Bronchial epithelial cell (primary cell): ENCODE data around the gene PYROXD2. TPM values are rescaled to one million over a fixed set of nuclear protein-coding genes. Genes with fewer than 3 reads are reported as not detected.

ENCODE experiments used
- DNase-seq: peaks from one replicate; pipeline ENCODE4 v3.0.0-alpha.2; 2010; ENCODE audit warnings: low read depth
- FAIRE-seq: peaks from 2 replicates; lab custom pipeline; 2011; peaks lifted over from hg19 to GRCh38; lab: Jason Lieb, UNC
- H3K27me3 ChIP-seq: 2 replicates; pipeline ENCODE4 v1.5.1; 2011; ENCODE audit warnings: low read length; ENCODE audit not compliant: control insufficient read depth, insufficient read depth
- H3K36me3 ChIP-seq: 2 replicates; pipeline ENCODE4 v1.5.1; 2011; ENCODE audit warnings: low read length; ENCODE audit not compliant: control insufficient read depth, insufficient read depth
- H3K4me3 ChIP-seq: 2 replicates; pipeline ENCODE4 v1.5.1; 2011; ENCODE audit warnings: mild to moderate bottlenecking, low read depth, low read length, control low read depth
- CTCF ChIP-seq: IDR thresholded peaks from 2 replicates; pipeline ENCODE4 v1.5.1; 2011; ENCODE audit warnings: mild to moderate bottlenecking, moderate library complexity, low read length, control low read depth, inconsistent platforms; ENCODE audit not compliant: insufficient read depth, severe bottlenecking
- total RNA-seq: library from RNA; depleted of rRNA; stranded (reverse); fragments of >200 nt; gene quantifications from 2 replicates; pipeline ENCODE4 v1.2.1, GENCODE V29; 2014

PYROXD2 gene
- total RNA-seq, 1 donor from 2014 or later = 1.1 TPM

GRCh38 chr10:98433371-98433770 lies 18.4 kb upstream of the PYROXD2 start:
- FAIRE-seq (no peak), DNase-seq (no peak)
- Histone ChIP-seq H3K36me3 (peaks cover 23% of the 10 kb centered on the region), H3K4me3 (no peak overlapping the region), H3K27me3 (no peaks in the 10 kb centered on the region)
- TF ChIP-seq CTCF = no peak

DNA sequence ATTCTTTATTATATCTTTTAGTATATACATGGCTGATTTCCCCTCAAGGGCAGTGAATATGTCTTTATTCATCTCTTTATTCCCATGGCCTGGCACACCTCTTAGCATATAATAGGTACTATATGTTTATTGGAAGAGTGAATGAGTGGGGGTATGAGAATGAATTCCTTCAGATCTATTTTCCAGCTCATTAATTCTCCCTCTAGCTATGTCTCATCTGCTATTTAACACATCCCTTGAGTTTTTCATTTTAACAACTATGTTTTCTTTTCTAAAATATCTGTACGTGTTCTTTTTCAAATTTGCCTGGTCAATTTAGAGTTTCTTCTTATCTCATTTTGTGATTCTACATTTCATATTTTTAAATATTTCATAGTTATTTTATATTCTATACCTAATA lies 17.3 kb upstream of the PYROXD2 start:
- FAIRE-seq (no peak), DNase-seq (no peak)
- no peak for TF ChIP-seq CTCF
- H3K4me3 ChIP-seq = no peak overlapping the region
- H3K36me3 ChIP-seq = peaks cover 23% of the 10 kb centered on the region
- H3K27me3 ChIP-seq = no peaks in the 10 kb centered on the region

- FAIRE-seq = no peak
- Histone ChIP-seq H3K4me3 (no peak overlapping the region), H3K27me3 (no peaks in the 10 kb centered on the region), H3K36me3 (peaks cover 23% of the 10 kb centered on the region)
- DNase-seq = no peak
- no peak for TF ChIP-seq CTCF
Measured at GRCh38 chr10:98431016-98431415, 16.0 kb upstream of the PYROXD2 start.

- H3K36me3 ChIP-seq = peaks cover 23% of the 10 kb centered on the region
- H3K27me3 ChIP-seq = no peaks in the 10 kb centered on the region
- FAIRE-seq (no peak), DNase-seq (no peak)
- TF ChIP-seq CTCF = no peak
- no peak overlapping the region for H3K4me3 ChIP-seq
Measured at GRCh38 chr10:98430427-98430826, 15.4 kb upstream of the PYROXD2 start.

GRCh38 chr10:98429320-98430072 lies 14.5 kb upstream of the PYROXD2 start:
- Histone ChIP-seq H3K36me3 (peaks cover 17% of the 10 kb centered on the region), H3K27me3 (no peaks in the 10 kb centered on the region), H3K4me3 (no peak overlapping the region)
- no peak for DNase-seq
- no peak for TF ChIP-seq CTCF
- no peak for FAIRE-seq
